ENCODE data around the gene PARM1.

DNA sequence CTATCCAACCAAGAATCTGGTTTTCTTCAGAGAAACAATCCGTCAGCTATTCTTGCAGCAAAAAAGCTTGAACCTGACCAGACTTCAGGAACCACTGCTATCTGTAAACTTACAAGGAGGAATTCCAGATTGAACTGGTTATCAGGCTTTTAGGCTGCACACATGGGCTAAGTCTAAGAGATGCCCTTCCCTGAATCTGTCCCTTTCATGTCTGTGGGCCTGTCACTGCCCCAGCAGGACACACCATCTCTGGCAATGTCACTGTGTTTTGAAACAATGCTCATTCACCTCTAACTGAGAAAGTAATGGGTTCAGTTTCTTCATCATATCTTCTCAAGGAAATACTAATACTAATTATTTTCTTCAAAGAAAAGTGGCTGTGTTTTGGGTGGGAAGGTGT lies 72.8 kb downstream of the PARM1 start:
- no peak for TF ChIP-seq RAD21 (CRISPR knock-in tag; conservative IDR thresholded peaks at IDR 0.05 in 1 of 2, IDR thresholded peaks at IDR 0.05 in 1 of 2)
- TF ChIP-seq, protein P1, sequence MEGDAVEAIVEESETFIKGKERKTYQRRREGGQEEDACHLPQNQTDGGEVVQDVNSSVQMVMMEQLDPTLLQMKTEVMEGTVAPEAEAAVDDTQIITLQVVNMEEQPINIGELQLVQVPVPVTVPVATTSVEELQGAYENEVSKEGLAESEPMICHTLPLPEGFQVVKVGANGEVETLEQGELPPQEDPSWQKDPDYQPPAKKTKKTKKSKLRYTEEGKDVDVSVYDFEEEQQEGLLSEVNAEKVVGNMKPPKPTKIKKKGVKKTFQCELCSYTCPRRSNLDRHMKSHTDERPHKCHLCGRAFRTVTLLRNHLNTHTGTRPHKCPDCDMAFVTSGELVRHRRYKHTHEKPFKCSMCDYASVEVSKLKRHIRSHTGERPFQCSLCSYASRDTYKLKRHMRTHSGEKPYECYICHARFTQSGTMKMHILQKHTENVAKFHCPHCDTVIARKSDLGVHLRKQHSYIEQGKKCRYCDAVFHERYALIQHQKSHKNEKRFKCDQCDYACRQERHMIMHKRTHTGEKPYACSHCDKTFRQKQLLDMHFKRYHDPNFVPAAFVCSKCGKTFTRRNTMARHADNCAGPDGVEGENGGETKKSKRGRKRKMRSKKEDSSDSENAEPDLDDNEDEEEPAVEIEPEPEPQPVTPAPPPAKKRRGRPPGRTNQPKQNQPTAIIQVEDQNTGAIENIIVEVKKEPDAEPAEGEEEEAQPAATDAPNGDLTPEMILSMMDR (IDR thresholded peaks at IDR 0.05 in 2 of 3, conservative IDR thresholded peaks at IDR 0.05 in 1 of 3; ENCODE audit: insufficient read depth in 2 of 3, low read depth in 1 of 3, low read length in 3 of 3): no peak
- TF ChIP-seq SMAD1 (IDR thresholded peaks at IDR 0.05; ENCODE audit: low read depth, low read length, partially characterized antibody): no peak
- no peak for TF ChIP-seq ETV6 (IDR thresholded peaks at IDR 0.05; ENCODE audit: borderline replicate concordance in 1 of 2, low read depth in 2 of 2, low read length in 1 of 2)
- no peak for TF ChIP-seq ETV6 (CRISPR knock-in tag; IDR thresholded peaks at IDR 0.05; ENCODE audit: borderline replicate concordance)
- no peak for TF ChIP-seq SP1 (CRISPR knock-in tag; IDR thresholded peaks at IDR 0.05)
- TF ChIP-seq, protein P2, sequence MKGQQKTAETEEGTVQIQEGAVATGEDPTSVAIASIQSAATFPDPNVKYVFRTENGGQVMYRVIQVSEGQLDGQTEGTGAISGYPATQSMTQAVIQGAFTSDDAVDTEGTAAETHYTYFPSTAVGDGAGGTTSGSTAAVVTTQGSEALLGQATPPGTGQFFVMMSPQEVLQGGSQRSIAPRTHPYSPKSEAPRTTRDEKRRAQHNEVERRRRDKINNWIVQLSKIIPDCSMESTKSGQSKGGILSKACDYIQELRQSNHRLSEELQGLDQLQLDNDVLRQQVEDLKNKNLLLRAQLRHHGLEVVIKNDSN (CRISPR knock-in tag; IDR thresholded peaks at IDR 0.05): no peak
- TF ChIP-seq CREBBP (IDR thresholded peaks at IDR 0.05; ENCODE audit: low read depth, low read length): no peak
- TF ChIP-seq NFXL1 (CRISPR knock-in tag; IDR thresholded peaks at IDR 0.05): no peak
- no peak for TF ChIP-seq ESRRB (CRISPR knock-in tag; IDR thresholded peaks at IDR 0.05; ENCODE audit: borderline replicate concordance)
- no peak for TF ChIP-seq POLR2A (conservative IDR thresholded peaks at IDR 0.05)
- no peak for TF ChIP-seq GATAD2A (IDR thresholded peaks at IDR 0.05)
- no peak for TF ChIP-seq EP300 (IDR thresholded peaks at IDR 0.05; ENCODE audit: low read length)
